Stomach (tissue), 9 donors: ENCODE measurements around the gene FHAD1. TPM values are rescaled to one million over a fixed set of nuclear protein-coding genes. Genes with fewer than 3 reads are reported as not detected.
A peak's percentile ranks its signal among the peaks of the same experiment; 100 is the strongest.

Source experiments
- DNase-seq, 2 donors: peaks; one replicate each; pipeline versions ENCODE4 v3.0.0 to v3.0.0-alpha.2; 2013 to 2019
- H3K27ac ChIP-seq, 5 donors: fragments of 200-600 bp in 4 of 5; sonication (generic) in 4 of 5; one replicate each; pipeline ENCODE4 v1.5.1; 2013 to 2019; ENCODE audit warnings: mild to moderate bottlenecking in 1 of 5, moderate library complexity in 1 of 5
- H3K27me3 ChIP-seq, 3 donors: fragments of 200-600 bp; sonication (generic); one replicate each; pipeline ENCODE4 v1.5.1; 2017 to 2019; ENCODE audit warnings: mixed run types in 1 of 3
- H3K36me3 ChIP-seq, 4 donors: fragments of 200-600 bp; sonication (generic); 1 replicate in 3 of 4; 2 replicates in 1 of 4; pipeline ENCODE4 v1.5.1; 2016 to 2019
- H3K4me1 ChIP-seq, 4 donors: fragments of 200-600 bp; sonication (generic); one replicate each; pipeline ENCODE4 v1.5.1; 2016 to 2019
- H3K4me3 ChIP-seq, 4 donors: fragments of 200-600 bp; sonication (generic) in 3 of 4; one replicate each; pipeline ENCODE4 v1.5.1; 2016 to 2019; ENCODE audit warnings: mild to moderate bottlenecking in 1 of 4
- H3K9me3 ChIP-seq, 4 donors: fragments of 200-600 bp; sonication (generic); one replicate each; pipeline ENCODE4 v1.5.1; 2016 to 2019
- CTCF ChIP-seq, 7 experiments: fragments of 450-650 bp in 4 of 7; fragments of 200-600 bp in 3 of 7; sonication (generic) in 3 of 7; IDR thresholded peaks; one replicate each; pipeline ENCODE4 v1.5.1; 2016 to 2019; ENCODE audit warnings: antibody characterized with exemption in 7 of 7, control low read depth in 2 of 7, mild to moderate bottlenecking in 1 of 7
- EP300 ChIP-seq: sonication (generic); formaldehyde crosslinking; IDR thresholded peaks from one replicate; pipeline ENCODE4 v1.6.1; 2017; ENCODE audit warnings: antibody characterized with exemption
- POLR2A ChIP-seq, 4 donors: fragments of 450-650 bp; IDR thresholded peaks; one replicate each; pipeline ENCODE4 v1.6.1; 2016; ENCODE audit warnings: antibody characterized with exemption in 4 of 4, control low read depth in 2 of 4, mild to moderate bottlenecking in 1 of 4, moderate library complexity in 1 of 4
- POLR2AphosphoS5 ChIP-seq, 3 donors: sonication (generic); formaldehyde crosslinking; IDR thresholded peaks; one replicate each; pipeline ENCODE4 v1.6.1; 2016; ENCODE audit warnings: antibody characterized with exemption in 3 of 3
- WGBS, 5 donors: extraction: QIAGEN DNeasy Blood & Tissue Kit in 3 of 5; methylation state at CpG; one replicate each; pipeline versions ENCODE4 v1.1.5 to v1.1.7; 2013 to 2018; 5-methylcytosine and 5-hydroxymethylcytosine counted together
- intact Hi-C: fragments of 100-400 bp; cut with DNase I; formaldehyde crosslinking; loops from one replicate; pipeline ENCODE4 v1.15.1; 2023; ENCODE audit warnings: low total_unique reads
- polyA plus RNA-seq, 3 donors: library from polyadenylated mRNA; stranded (reverse); fragments of 200-250 nt; gene quantifications; one replicate each; pipeline ENCODE4 v1.2.3, GENCODE V29; 2013
- total RNA-seq, 5 donors: library from RNA; depleted of rRNA; stranded (reverse); fragments of >200 nt; gene quantifications; one replicate each; pipeline versions ENCODE4 v1.1.0 to v1.2.3, GENCODE V29; 2014 to 2016
- donor health status: healthy with polysubstance abuse.
- donor health status: Bipolar disorder and iron deficiency.
- donor health status: healthy.

FHAD1 gene
- total and polyA plus RNA-seq, 8 donors, result 0.38 to 5.1 (median 1.4) TPM; not detected in 2

- no peak for TF ChIP-seq CTCF (IDR thresholded peaks at IDR 0.05)
- H3K36me3 ChIP-seq, result peaks cover 0 to 20% (median 11%) of the 10 kb centered on the region in 4 donors
- no peak overlapping the region for H3K4me3 ChIP-seq
- no peaks in the 10 kb centered on the region for H3K27me3 ChIP-seq
- intact Hi-C loops, result no loop called here
- peaks cover 53 to 98% (median 77%) of the 10 kb centered on the region in 4 donors for H3K4me1 ChIP-seq
- H3K27ac ChIP-seq, result peak overlapping the region in 2 of 5 donors; percentile 59 to 84
- H3K9me3 ChIP-seq, result no peaks in the 10 kb centered on the region
- no peak for DNase-seq
- WGBS, 5 donors, result 89 to 92% (median 91%) methylated on average over 3 of the region's 3 CpGs
Measured at GRCh38 chr1:15211424-15211823, 35.6 kb upstream of the FHAD1 start.

- Histone ChIP-seq H3K27me3 (no peaks in the 10 kb centered on the region), H3K4me3 (no peak overlapping the region), H3K36me3 (peaks cover 0 to 20% (median 11%) of the 10 kb centered on the region in 4 donors), H3K9me3 (no peaks in the 10 kb centered on the region), H3K27ac (peak overlapping the region in 3 of 5 donors; percentile 70 to 82 (median 76)), H3K4me1 (peaks cover 45 to 98% (median 70%) of the 10 kb centered on the region in 4 donors)
- DNase-seq, result peak in 1 of 2 donors; percentile 21
- WGBS, 5 donors, result 52 to 65% (median 60%) methylated on average over 16 to 17 of the region's 17 CpGs
- TF ChIP-seq EP300 (no peak), CTCF (IDR thresholded peaks at IDR 0.05) (no peak), POLR2AphosphoS5 (IDR thresholded peaks at IDR 0.05) (no peak), POLR2A (IDR thresholded peaks at IDR 0.05) (no peak)
- intact Hi-C loops, result no loop called here
Measured at GRCh38 chr1:15212216-15212953, 34.6 kb upstream of the FHAD1 start.

GRCh38 chr1:15212954-15213291 lies 34.1 kb upstream of the FHAD1 start:
- intact Hi-C loops, result no loop called here
- WGBS, 5 donors, result 64 to 88% (median 83%) methylated on average over 3 of the region's 3 CpGs
- no peak overlapping the region for H3K4me3 ChIP-seq
- DNase-seq, result no peak
- H3K27ac ChIP-seq, result peak overlapping the region in 3 of 5 donors; percentile 70 to 82 (median 76)
- no peaks in the 10 kb centered on the region for H3K27me3 ChIP-seq
- no peaks in the 10 kb centered on the region for H3K9me3 ChIP-seq
- TF ChIP-seq CTCF (IDR thresholded peaks at IDR 0.05) (no peak), EP300 (no peak), POLR2A (IDR thresholded peaks at IDR 0.05) (no peak), POLR2AphosphoS5 (IDR thresholded peaks at IDR 0.05) (no peak)
- H3K36me3 ChIP-seq, result peaks cover 0 to 20% (median 11%) of the 10 kb centered on the region in 4 donors
- peaks cover 42 to 98% (median 67%) of the 10 kb centered on the region in 4 donors for H3K4me1 ChIP-seq

GRCh38 chr1:15213341-15213821 lies 33.6 kb upstream of the FHAD1 start:
- WGBS, 5 donors, result 61 to 71% (median 66%) methylated on average over 7 of the region's 7 CpGs
- peak overlapping the region in 4 of 5 donors; percentile 68 to 82 (median 73) for H3K27ac ChIP-seq
- intact Hi-C loops, result no loop called here

More at GRCh38 chr1:15213341-15213821, 33.6 kb upstream of the FHAD1 start:
- H3K4me1 ChIP-seq, result peaks cover 38 to 98% (median 65%) of the 10 kb centered on the region in 4 donors
- H3K9me3 ChIP-seq, result no peaks in the 10 kb centered on the region
- peaks cover 0 to 20% (median 11%) of the 10 kb centered on the region in 4 donors for H3K36me3 ChIP-seq
- DNase-seq, result peak; percentile 25 to 69
- no peak overlapping the region for H3K4me3 ChIP-seq
- TF ChIP-seq POLR2A (IDR thresholded peaks at IDR 0.05), result no peak
- no peak for TF ChIP-seq POLR2AphosphoS5 (IDR thresholded peaks at IDR 0.05)
- TF ChIP-seq EP300, result no peak
- no peak for TF ChIP-seq CTCF (IDR thresholded peaks at IDR 0.05)
- H3K27me3 ChIP-seq, result no peaks in the 10 kb centered on the region
